Cardiac muscle cell (in vitro differentiated cells and primary cell): ENCODE data around the gene POLN. TPM values are rescaled to one million over a fixed set of nuclear protein-coding genes. Genes with fewer than 3 reads are reported as not detected.

Experiments used
- DNase-seq, 2 donors: peaks; one replicate each; pipeline versions ENCODE4 v3.0.0 to v3.0.0-alpha.2; 2010 to 2017; ENCODE audit warnings: low read depth in 1 of 2, low spot score in 1 of 2
- H3K27ac ChIP-seq: fragments of 200-600 bp; sonication (generic); 2 replicates; pipeline ENCODE4 v1.5.1; 2016
- H3K27me3 ChIP-seq: fragments of 200-600 bp; sonication (generic); 2 replicates; pipeline ENCODE4 v1.6.0; 2016; ENCODE audit warnings: control low read depth
- H3K36me3 ChIP-seq: fragments of 200-600 bp; sonication (generic); 2 replicates; pipeline ENCODE4 v1.5.1; 2016; ENCODE audit warnings: control low read depth
- H3K4me1 ChIP-seq: fragments of 200-600 bp; sonication (generic); 2 replicates; pipeline ENCODE4 v1.8.1; 2017; ENCODE audit warnings: low read depth, mild to moderate bottlenecking, mixed run types
- H3K4me3 ChIP-seq: fragments of 200-600 bp; sonication (generic); 2 replicates; pipeline ENCODE4 v1.5.1; 2016; ENCODE audit warnings: mild to moderate bottlenecking
- H3K9me3 ChIP-seq: fragments of 200-600 bp; sonication (generic); 2 replicates; pipeline ENCODE4 v1.5.1; 2017; ENCODE audit warnings: low read depth, mild to moderate bottlenecking, control low read depth
- CTCF ChIP-seq: IDR thresholded peaks from 2 replicates; pipeline ENCODE4 v1.5.1; 2012; ENCODE audit warnings: low read depth, mild to moderate bottlenecking, low read length
- polyA plus RNA-seq: library from polyadenylated mRNA; unstranded; fragments of >200 nt; fragmentation: Nextera tagmentation; extraction: Ambion mirVana; gene quantifications from 2 replicates; pipeline ENCODE4 v1.2.1, GENCODE V29; 2016
- total RNA-seq: library from RNA; depleted of rRNA; stranded (reverse); fragments of >200 nt; gene quantifications from 2 replicates; pipeline ENCODE4 v1.2.3, GENCODE V29; 2016

POLN gene
- total and polyA plus RNA-seq, 2 experiments from 2014 or later = 5.2 to 9.0 TPM

- no peak for DNase-seq
- Histone ChIP-seq H3K4me1 (no peaks in the 10 kb centered on the region), H3K36me3 (no peaks in the 10 kb centered on the region), H3K27ac (no peak overlapping the region), H3K4me3 (no peak overlapping the region), H3K9me3 (no peaks in the 10 kb centered on the region), H3K27me3 (no peaks in the 10 kb centered on the region)
- no peak for TF ChIP-seq CTCF
These were observed 46.2 kb upstream of the POLN start for GRCh38 chr4:2288051-2288541.

- Histone ChIP-seq H3K36me3 (no peaks in the 10 kb centered on the region), H3K27me3 (no peaks in the 10 kb centered on the region), H3K4me3 (no peak overlapping the region), H3K9me3 (no peaks in the 10 kb centered on the region), H3K4me1 (no peaks in the 10 kb centered on the region), H3K27ac (no peak overlapping the region)
- no peak for DNase-seq
- TF ChIP-seq CTCF = no peak
These were observed 45.6 kb upstream of the POLN start for GRCh38 chr4:2287594-2287915.

- Histone ChIP-seq H3K27me3 (no peaks in the 10 kb centered on the region), H3K27ac (no peak overlapping the region), H3K9me3 (no peaks in the 10 kb centered on the region), H3K4me1 (no peaks in the 10 kb centered on the region), H3K36me3 (no peaks in the 10 kb centered on the region), H3K4me3 (no peak overlapping the region)
- TF ChIP-seq CTCF = no peak
- DNase-seq = peak in 1 of 2 donors; percentile 44
These were observed 45.1 kb upstream of the POLN start for GRCh38 chr4:2286904-2287593.

GRCh38 chr4:2285613-2286381 is 43.9 kb upstream of the POLN start:
- Histone ChIP-seq H3K9me3 (no peaks in the 10 kb centered on the region), H3K27me3 (no peaks in the 10 kb centered on the region), H3K4me3 (no peak overlapping the region), H3K36me3 (no peaks in the 10 kb centered on the region), H3K4me1 (no peaks in the 10 kb centered on the region), H3K27ac (no peak overlapping the region)
- TF ChIP-seq CTCF = no peak
- DNase-seq = no peak

- Histone ChIP-seq H3K9me3 (no peaks in the 10 kb centered on the region), H3K4me1 (no peaks in the 10 kb centered on the region), H3K27me3 (no peaks in the 10 kb centered on the region), H3K27ac (no peak overlapping the region), H3K36me3 (no peaks in the 10 kb centered on the region), H3K4me3 (no peak overlapping the region)
- no peak for TF ChIP-seq CTCF
- DNase-seq = peak in 1 of 2 donors; percentile 52
These were observed 43.2 kb upstream of the POLN start for GRCh38 chr4:2284934-2285612.
